ENCODE results near the gene ARCN1.

Gene ARCN1

GRCh38 chr11:118621784-118622375 is 49.7 kb downstream of the ARCN1 start:
- no peak for DNase-seq (ENCODE audit: low spot score)

GRCh38 chr11:118622376-118623268 is 50.4 kb downstream of the ARCN1 start:
- DNase-seq (ENCODE audit: low spot score), result no peak

GRCh38 chr11:118623269-118623655 is 51.1 kb downstream of the ARCN1 start:
- no peak for DNase-seq (ENCODE audit: low spot score)

- DNase-seq (ENCODE audit: low spot score), result no peak
Observed at GRCh38 chr11:118625036-118625690, 53.0 kb downstream of the ARCN1 start.

GRCh38 chr11:118625976-118626375 is 53.8 kb downstream of the ARCN1 start:
- DNase-seq (ENCODE audit: low spot score), result no peak

- DNase-seq (ENCODE audit: low spot score), result no peak
Observed at GRCh38 chr11:118627566-118627965, 55.4 kb downstream of the ARCN1 start.

- no peak for DNase-seq (ENCODE audit: low spot score)
Observed at GRCh38 chr11:118628031-118628430, 55.8 kb downstream of the ARCN1 start.

GRCh38 chr11:118628432-118628831 is 56.2 kb downstream of the ARCN1 start:
- DNase-seq (ENCODE audit: low spot score), result no peak

GRCh38 chr11:118628861-118629549 is 56.8 kb downstream of the ARCN1 start:
- DNase-seq (ENCODE audit: low spot score), result no peak

GRCh38 chr11:118629761-118630661 is 57.8 kb downstream of the ARCN1 start:
- DNase-seq (ENCODE audit: low spot score), result no peak

- DNase-seq (ENCODE audit: low spot score), result no peak
Observed at GRCh38 chr11:118631142-118631909, 59.1 kb downstream of the ARCN1 start.

- no peak for DNase-seq (ENCODE audit: low spot score)
Observed at GRCh38 chr11:118632577-118633318, 60.5 kb downstream of the ARCN1 start.

GRCh38 chr11:118633319-118633690 is 61.1 kb downstream of the ARCN1 start:
- no peak for DNase-seq (ENCODE audit: low spot score)

- DNase-seq (ENCODE audit: low spot score), result no peak
Observed at GRCh38 chr11:118633979-118634378, 61.8 kb downstream of the ARCN1 start.

GRCh38 chr11:118634431-118635236 is 62.4 kb downstream of the ARCN1 start:
- DNase-seq (ENCODE audit: low spot score), result no peak

- no peak for DNase-seq (ENCODE audit: low spot score)
Observed at GRCh38 chr11:118635237-118635591, 63.0 kb downstream of the ARCN1 start.

- DNase-seq (ENCODE audit: low spot score), result no peak
Observed at GRCh38 chr11:118635642-118636041, 63.4 kb downstream of the ARCN1 start.

GRCh38 chr11:118636569-118637290 is 64.5 kb downstream of the ARCN1 start:
- DNase-seq (ENCODE audit: low spot score), result no peak

Data from NAMALWA (cell line).